ENCODE measurements around the gene C13orf46. TPM values are rescaled to one million over a fixed set of nuclear protein-coding genes. Genes with fewer than 3 reads are reported as not detected.

C13orf46 gene
- total RNA-seq, 1 donor from 2014 or later: 4.1 TPM

- intact Hi-C loops (cut with micrococcal nuclease): no loop called here
Observed at GRCh38 chr13:113939944-113940297, 34.0 kb downstream of the C13orf46 start.

DNA sequence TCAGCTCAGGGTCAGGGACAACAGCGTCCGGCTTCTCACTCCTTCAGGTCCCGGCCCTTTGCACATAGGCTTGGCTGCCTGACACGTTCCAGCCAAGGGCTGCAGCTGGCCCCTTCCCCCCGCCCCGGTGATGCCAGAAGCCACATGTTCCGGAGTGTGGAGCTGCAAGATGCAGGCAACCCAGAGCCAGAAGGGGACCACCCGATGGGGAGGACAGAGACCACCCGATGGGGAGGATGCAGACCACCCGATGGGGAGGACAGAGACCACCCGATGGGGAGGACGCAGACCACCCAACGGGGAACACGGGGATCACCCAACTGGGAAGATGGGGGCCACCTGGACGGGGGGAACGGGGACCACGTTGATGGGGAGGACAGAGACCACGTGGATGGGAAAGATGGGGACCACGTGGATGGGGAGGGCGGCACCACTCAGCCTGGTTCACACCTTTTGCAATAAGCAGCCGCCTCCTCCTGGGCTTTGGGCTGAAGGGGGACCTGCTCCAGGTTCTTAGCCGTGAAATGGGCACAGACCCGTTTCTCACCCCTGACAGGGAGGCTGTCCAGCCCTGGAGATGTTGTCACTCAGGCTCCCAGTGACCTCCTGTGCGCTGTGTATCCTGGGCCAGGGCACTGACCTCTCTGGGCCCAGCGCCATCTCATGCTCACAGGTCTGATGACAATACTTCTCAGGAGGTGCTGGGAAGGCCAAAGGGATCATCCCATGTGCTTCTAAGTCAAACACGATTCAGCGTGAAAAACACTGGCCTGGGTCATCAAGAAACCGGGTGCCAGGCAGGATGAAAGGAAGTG lies 34.5 kb downstream of the C13orf46 start:
- intact Hi-C loops (cut with micrococcal nuclease): no loop called here

GRCh38 chr13:113938716-113939115 lies 35.2 kb downstream of the C13orf46 start:
- intact Hi-C loops (cut with micrococcal nuclease): no loop called here

- intact Hi-C loops (cut with micrococcal nuclease): no loop called here
Observed at GRCh38 chr13:113938246-113938645, 35.6 kb downstream of the C13orf46 start.

DNA sequence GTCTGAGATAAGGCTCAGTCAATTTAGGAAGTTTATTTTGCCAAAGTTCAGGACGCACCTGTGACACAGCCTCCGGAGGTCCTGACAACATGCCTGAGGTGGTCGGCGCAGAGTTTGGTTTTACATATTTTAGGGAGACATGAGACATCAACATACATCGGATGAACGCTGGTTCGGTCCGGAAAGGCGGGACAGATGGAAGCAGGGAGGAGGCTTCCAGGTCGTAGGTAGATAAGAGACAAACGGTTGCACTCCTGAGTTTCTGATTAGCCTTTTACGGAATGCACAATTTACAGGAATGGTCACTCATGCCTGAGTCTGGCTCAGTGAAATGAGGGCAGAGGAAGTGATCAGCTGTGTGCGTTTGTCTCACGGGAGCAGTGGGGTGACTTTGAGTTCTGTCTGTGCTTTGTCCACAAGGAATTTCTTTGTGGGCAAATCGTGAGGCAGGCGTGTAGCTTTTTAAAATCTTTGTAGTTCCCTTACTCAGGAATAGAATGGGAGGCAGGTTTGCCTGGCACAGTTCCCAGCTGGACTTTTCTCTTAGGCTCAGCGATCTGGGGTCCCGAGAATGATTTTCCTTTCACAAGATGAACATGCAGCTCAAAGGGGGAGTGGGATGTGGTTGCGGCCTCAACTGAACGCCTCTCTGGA lies 36.2 kb downstream of the C13orf46 start:
- intact Hi-C loops (cut with micrococcal nuclease): no loop called here

DNA sequence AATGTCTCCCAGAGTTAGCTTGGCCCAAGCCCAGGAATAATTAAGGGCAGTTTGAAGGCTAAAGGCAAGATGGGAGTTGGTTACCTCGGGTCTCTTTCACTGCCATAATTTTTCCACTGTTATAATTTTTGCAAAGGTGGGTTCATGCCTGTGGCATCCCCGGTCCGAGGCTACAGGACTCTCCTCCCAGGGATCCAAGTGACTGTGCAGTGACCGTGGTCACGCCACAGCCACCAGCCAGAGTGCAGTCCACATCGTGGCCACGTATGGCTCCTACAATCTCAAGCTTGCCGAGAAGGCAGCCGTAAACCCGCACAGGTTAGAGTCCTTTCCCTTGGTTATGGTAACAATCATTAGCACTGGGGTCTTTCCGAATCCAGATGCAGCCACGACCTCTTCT lies 36.8 kb downstream of the C13orf46 start:
- intact Hi-C loops (cut with micrococcal nuclease): no loop called here

DNA sequence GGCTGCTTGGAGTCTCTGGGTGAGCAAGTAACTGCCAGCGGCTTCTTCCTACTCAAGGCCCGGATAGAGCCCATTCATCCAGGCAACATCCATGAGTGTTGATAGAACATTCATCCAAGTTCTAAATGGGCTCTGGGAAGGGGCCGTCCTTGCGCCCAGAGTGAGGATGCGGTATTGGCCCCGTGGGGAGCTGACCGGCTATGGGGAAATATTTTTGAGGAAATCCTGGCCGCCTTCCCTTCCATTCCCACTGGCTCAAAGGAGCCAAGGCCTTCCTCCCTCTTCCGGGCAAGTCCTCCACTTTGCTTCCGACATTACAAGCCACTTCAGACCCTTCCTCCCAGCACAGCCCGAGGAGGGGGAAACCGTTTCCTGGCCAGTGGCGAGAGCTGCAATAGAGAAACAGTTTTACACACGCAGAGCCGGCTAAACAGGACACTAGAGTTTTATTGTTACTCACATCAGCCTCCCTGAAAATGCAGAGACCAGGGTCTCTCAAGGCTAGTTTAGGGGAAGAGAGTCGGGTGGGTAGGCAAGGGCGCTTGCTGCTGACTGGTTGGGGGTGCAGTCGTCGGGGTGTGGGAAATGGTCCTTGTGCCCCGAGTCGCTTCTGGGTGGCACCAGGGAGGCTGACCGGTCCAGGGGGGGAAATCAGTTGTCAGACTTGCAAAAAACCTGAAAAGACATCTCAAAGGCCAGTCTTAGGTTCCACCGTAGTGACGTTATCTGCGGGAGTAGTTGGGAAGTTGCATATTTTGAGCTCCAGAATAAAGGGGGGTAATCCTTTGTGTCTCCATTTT lies 37.5 kb downstream of the C13orf46 start:
- intact Hi-C loops (cut with micrococcal nuclease): no loop called here

- intact Hi-C loops (cut with micrococcal nuclease): no loop called here
Observed at GRCh38 chr13:113935001-113935844, 38.7 kb downstream of the C13orf46 start.

- intact Hi-C loops (cut with micrococcal nuclease): no loop called here
Observed at GRCh38 chr13:113934576-113934975, 39.3 kb downstream of the C13orf46 start.

- intact Hi-C loops (cut with micrococcal nuclease): no loop called here
Observed at GRCh38 chr13:113933901-113934300, 40.0 kb downstream of the C13orf46 start.

GRCh38 chr13:113931841-113932459 lies 41.9 kb downstream of the C13orf46 start:
- intact Hi-C loops (cut with micrococcal nuclease): no loop called here

DNA sequence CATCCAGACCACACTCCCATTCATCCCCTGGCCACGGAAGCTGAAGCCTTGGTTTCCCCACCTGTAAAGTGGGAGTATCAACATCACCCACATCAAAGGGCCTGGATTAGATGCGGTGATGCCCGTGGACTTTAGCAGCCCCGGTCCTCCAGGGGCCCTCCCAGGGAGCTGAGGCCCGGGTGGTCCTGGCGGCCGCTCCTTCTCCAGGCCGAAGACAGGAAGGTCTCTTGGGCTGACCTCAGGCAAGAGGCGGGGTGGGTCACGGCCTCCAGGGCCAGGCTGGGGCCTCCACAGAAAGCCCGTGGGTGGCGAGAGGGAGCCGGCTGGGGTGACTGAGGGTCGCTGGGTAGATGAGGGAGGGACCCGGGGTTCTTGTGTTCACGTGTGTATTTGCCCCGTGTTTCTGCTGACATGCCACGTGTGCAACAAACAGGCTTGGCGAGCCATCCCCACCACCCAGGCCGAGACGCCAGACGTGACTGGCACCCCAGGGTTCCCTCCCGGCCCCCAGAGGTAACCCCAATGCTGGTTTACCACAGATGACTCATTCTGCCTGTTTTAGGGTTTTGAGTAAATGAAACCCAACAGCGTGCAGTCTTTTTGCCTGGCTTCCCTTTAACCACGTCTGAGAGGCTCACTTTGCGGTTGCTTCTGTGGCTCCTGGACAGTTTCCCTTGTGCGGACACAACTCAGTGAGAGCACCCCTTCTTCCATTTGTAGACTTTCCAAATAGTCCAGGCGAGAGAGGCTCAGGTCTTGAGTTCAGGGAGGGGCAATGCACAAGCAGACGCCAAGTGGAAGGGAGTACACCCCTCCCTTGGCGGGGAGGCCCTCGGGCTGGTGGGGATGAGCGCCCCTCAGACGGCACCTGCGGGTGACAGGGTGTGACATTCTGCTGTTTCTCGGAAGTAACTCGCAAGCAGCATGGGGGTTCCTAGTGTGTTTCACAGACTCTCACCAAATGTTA lies 42.9 kb downstream of the C13orf46 start:
- intact Hi-C loops (cut with micrococcal nuclease): no loop called here

GRCh38 chr13:113929628-113930615 lies 44.0 kb downstream of the C13orf46 start:
- intact Hi-C loops (cut with micrococcal nuclease): no loop called here

DNA sequence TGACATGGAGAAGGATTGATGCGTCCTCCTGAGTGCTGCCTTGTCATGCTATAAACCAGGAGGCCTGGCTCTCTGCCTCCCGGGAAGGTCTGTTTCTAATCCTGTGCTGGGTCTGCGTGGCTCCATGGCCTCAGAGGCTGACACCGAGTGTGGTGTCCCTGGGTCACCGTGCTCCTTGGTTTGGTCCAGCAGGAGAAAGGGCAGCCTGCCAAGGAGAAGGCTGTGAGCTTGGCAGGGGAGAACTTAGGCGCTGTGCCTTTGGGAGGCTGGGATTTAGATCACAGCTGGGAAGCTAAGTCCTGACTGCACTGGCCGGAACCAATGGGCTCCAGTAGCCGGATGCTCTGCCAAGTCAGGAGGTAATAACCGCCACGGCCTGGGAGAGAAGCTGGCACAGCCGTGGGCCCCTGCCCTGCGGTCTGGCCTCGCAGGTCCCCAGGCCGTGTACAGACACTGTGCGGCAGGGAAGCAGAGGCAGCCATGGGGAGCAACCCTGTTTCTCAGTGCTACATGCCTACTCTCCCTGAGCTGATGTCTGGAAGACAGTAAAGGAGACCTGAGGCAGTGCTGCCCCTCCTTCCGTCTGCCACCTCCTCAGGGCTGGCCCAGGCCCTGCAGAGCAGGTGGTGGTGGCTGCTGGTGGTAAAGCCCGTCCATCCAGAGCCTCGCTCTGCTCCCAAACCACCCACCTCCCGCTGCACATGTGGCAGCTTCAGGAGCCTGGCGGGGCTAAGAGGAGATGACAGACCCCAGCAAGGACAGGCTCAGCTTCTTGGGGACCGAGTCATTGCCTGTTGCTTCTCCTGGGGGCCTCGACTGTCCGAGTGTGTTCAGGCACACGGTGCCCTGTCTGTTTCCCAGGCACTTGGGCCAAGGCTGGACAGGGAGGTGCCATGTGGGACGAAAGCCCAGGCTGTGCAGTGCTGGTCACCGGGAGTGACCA lies 44.9 kb downstream of the C13orf46 start:
- intact Hi-C loops (cut with micrococcal nuclease): no loop called here

- intact Hi-C loops (cut with micrococcal nuclease): no loop called here
Observed at GRCh38 chr13:113927661-113928581, 46.0 kb downstream of the C13orf46 start.
